Measurements from ENCODE around the gene RNU2-1. TPM values are rescaled to one million over a fixed set of nuclear protein-coding genes. Genes with fewer than 3 reads are reported as not detected.
"Not testable (repeated sequence)": the region's sequence is repeated elsewhere in the genome, so short reads cannot be mapped to it uniquely, and the experiment has no call there.

Gene RNU2-1
- 2,459 TPM for total RNA-seq

- not testable (repeated sequence) for ATAC-seq; DNase-seq (ENCODE audit: low spot score)
Measured at GRCh38 chr17:43233877-43234276, at the start of gene RNU2-1. TSS of gene RNU2-1 (minus strand) at chr17:43233977.

- peak; percentile 19 for ATAC-seq
- not testable (repeated sequence) for DNase-seq (ENCODE audit: low spot score)
Measured at GRCh38 chr17:43272914-43273313, 39.1 kb upstream of the RNU2-1 start.

- not testable (repeated sequence) for DNase-seq (ENCODE audit: low spot score)
- peak; percentile 16 for ATAC-seq
Measured at GRCh38 chr17:43272483-43272882, 38.7 kb upstream of the RNU2-1 start.

- DNase-seq (ENCODE audit: low spot score) = not testable (repeated sequence)
- peak; percentile 27 for ATAC-seq
Measured at GRCh38 chr17:43270552-43271504, 37.1 kb upstream of the RNU2-1 start.

GRCh38 chr17:43246456-43246855 lies 12.7 kb upstream of the RNU2-1 start:
- not testable (repeated sequence) for DNase-seq (ENCODE audit: low spot score); ATAC-seq

GRCh38 chr17:43240596-43241352 lies 7.0 kb upstream of the RNU2-1 start:
- not testable (repeated sequence) for DNase-seq (ENCODE audit: low spot score)
- ATAC-seq = peak; percentile 42

GRCh38 chr17:43239597-43239996 lies 5.8 kb upstream of the RNU2-1 start:
- not testable (repeated sequence) for ATAC-seq; DNase-seq (ENCODE audit: low spot score)

- not testable (repeated sequence) for DNase-seq (ENCODE audit: low spot score); ATAC-seq
Measured at GRCh38 chr17:43233263-43233662, 514 bp downstream of the RNU2-1 start.

- ATAC-seq = not testable (repeated sequence)
- peak; percentile 79 for DNase-seq (ENCODE audit: low spot score)
Measured at GRCh38 chr17:43232021-43232699, 1.6 kb downstream of the RNU2-1 start.

GRCh38 chr17:43231205-43232020 lies 2.4 kb downstream of the RNU2-1 start:
- DNase-seq (ENCODE audit: low spot score) = peak; percentile 41
- ATAC-seq = peak; percentile 63

GRCh38 chr17:43228020-43228782 lies 5.6 kb downstream of the RNU2-1 start, which contains the start of gene CCDC200:
TSS of gene CCDC200 (minus strand) at chr17:43228623. CDS start at chr17:43228554, 69 bp downstream.
- DNase-seq (ENCODE audit: low spot score) = not testable (repeated sequence)
- ATAC-seq = peak; percentile 23

GRCh38 chr17:43226393-43226792 lies 7.4 kb downstream of the RNU2-1 start:
- DNase-seq (ENCODE audit: low spot score) (peak; percentile 4), ATAC-seq (no peak)

- DNase-seq (ENCODE audit: low spot score) = peak; percentile 39
- ATAC-seq = no peak
Measured at GRCh38 chr17:43224146-43224705, 9.6 kb downstream of the RNU2-1 start.

GRCh38 chr17:43220511-43221125 lies 13.2 kb downstream of the RNU2-1 start:
- no peak for ATAC-seq

GRCh38 chr17:43219746-43220380 lies 13.9 kb downstream of the RNU2-1 start:
- DNase-seq (ENCODE audit: low spot score) (no peak), ATAC-seq (no peak)

More at GRCh38 chr17:43220511-43221125, 13.2 kb downstream of the RNU2-1 start:
- no peak for DNase-seq (ENCODE audit: low spot score)

GRCh38 chr17:43219001-43219400 lies 14.8 kb downstream of the RNU2-1 start:
- no peak for DNase-seq (ENCODE audit: low spot score)
- ATAC-seq = no peak

- ATAC-seq (no peak), DNase-seq (ENCODE audit: low spot score) (no peak)
Measured at GRCh38 chr17:43217614-43218087, 16.1 kb downstream of the RNU2-1 start.

Data from left lobe of liver (tissue), 2 donors.